Smooth muscle cell of the brain vasculature (primary cell): Measurements from ENCODE around the gene ZNF469.

Source experiments
- DNase-seq: peaks from one replicate; pipeline ENCODE4 v3.0.0-alpha.2; 2012; ENCODE audit warnings: low read depth, low spot score

Gene ZNF469

GRCh38 chr16:88376835-88377726 is 5.7 kb upstream of the ZNF469 start:
- DNase-seq, result no peak

GRCh38 chr16:88377961-88378360 is 4.8 kb upstream of the ZNF469 start:
- DNase-seq, result no peak

- no peak for DNase-seq
Measured at GRCh38 chr16:88378401-88378800, 4.4 kb upstream of the ZNF469 start.

- no peak for DNase-seq
Measured at GRCh38 chr16:88378836-88379693, 3.7 kb upstream of the ZNF469 start.

- DNase-seq, result no peak
Measured at GRCh38 chr16:88379694-88380040, 3.1 kb upstream of the ZNF469 start.

- no peak for DNase-seq
Measured at GRCh38 chr16:88380099-88380498, 2.7 kb upstream of the ZNF469 start.

- DNase-seq, result no peak
Measured at GRCh38 chr16:88380619-88381018, 2.1 kb upstream of the ZNF469 start.

- DNase-seq, result no peak
Measured at GRCh38 chr16:88381820-88382451, 823 bp upstream of the ZNF469 start.

GRCh38 chr16:88383401-88384221 is 852 bp downstream of the ZNF469 start:
- no peak for DNase-seq

GRCh38 chr16:88384222-88385111 is 1.7 kb downstream of the ZNF469 start:
- DNase-seq, result no peak

GRCh38 chr16:88385112-88385594 is 2.4 kb downstream of the ZNF469 start:
- DNase-seq, result no peak

- DNase-seq, result no peak
Measured at GRCh38 chr16:88385831-88386815, 3.4 kb downstream of the ZNF469 start.

- no peak for DNase-seq
Measured at GRCh38 chr16:88387180-88387765, 4.5 kb downstream of the ZNF469 start.

- no peak for DNase-seq
Measured at GRCh38 chr16:88387941-88388627, 5.3 kb downstream of the ZNF469 start.

- DNase-seq, result no peak
Measured at GRCh38 chr16:88389191-88389590, 6.4 kb downstream of the ZNF469 start.

- DNase-seq, result no peak
Measured at GRCh38 chr16:88389621-88390160, 6.9 kb downstream of the ZNF469 start.

GRCh38 chr16:88390265-88390664 is 7.5 kb downstream of the ZNF469 start:
- DNase-seq, result no peak

GRCh38 chr16:88390735-88391134 is 8.0 kb downstream of the ZNF469 start:
- DNase-seq, result no peak
